GM12873 (cell line): ENCODE measurements around the gene C22orf23.

Source experiments
- CTCF ChIP-seq: IDR thresholded peaks from 2 replicates; pipeline ENCODE4 v1.5.1; 2012; ENCODE audit warnings: low read depth, mild to moderate bottlenecking, moderate library complexity, low read length, control low read depth; ENCODE audit not compliant: insufficient read depth; ENCODE audit errors: missing control alignments

Gene C22orf23

GRCh38 chr22:37957232-37957631, 3.8 kb upstream of the C22orf23 start:
- TF ChIP-seq CTCF = no peak

GRCh38 chr22:37954686-37955085, 1.3 kb upstream of the C22orf23 start:
- no peak for TF ChIP-seq CTCF

- TF ChIP-seq CTCF = no peak
Observed at GRCh38 chr22:37953062-37953436, 352 bp downstream of the C22orf23 start.

- no peak for TF ChIP-seq CTCF
Observed at GRCh38 chr22:37951305-37951704, 2.1 kb downstream of the C22orf23 start.

- no peak for TF ChIP-seq CTCF
Observed at GRCh38 chr22:37943825-37944198, 9.6 kb downstream of the C22orf23 start.

GRCh38 chr22:37943136-37943824, 10.1 kb downstream of the C22orf23 start:
- no peak for TF ChIP-seq CTCF

- no peak for TF ChIP-seq CTCF
Observed at GRCh38 chr22:37942133-37942532, 11.3 kb downstream of the C22orf23 start.
